ENCODE results near the gene ACADM. TPM values are rescaled to one million over a fixed set of nuclear protein-coding genes. Genes with fewer than 3 reads are reported as not detected.
"Not testable (repeated sequence)": the region's sequence is repeated elsewhere in the genome, so short reads cannot be mapped to it uniquely, and the experiment has no call there.

The ACADM gene
- total RNA-seq, 1 donor from 2014 or later: 26.7 TPM

GRCh38 chr1:75733661-75734060, 9.2 kb downstream of the ACADM start:
- no peak for DNase-seq (ENCODE audit: extremely low read depth, low read depth, low spot score)

DNA sequence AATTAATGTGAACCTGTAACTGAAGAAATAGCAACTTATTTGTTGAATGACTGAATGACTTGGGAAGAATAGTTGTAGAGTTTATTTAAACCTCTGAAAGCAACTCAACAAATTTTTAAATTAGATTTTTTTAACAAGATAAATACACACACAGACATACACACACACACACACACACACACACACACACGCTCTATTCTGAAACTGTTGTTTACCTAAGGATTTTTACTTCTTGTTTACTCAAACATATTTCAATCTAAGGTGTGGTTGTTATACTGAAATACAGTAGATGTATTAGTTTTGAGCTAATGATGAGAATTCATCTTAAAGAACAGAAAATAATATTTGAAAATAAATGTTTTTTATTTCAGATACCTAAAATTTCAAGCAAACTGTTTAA, 11.5 kb downstream of the ACADM start:
- DNase-seq (ENCODE audit: extremely low read depth, low read depth, low spot score): no peak

GRCh38 chr1:75742047-75742625, 17.6 kb downstream of the ACADM start:
- DNase-seq (ENCODE audit: extremely low read depth, low read depth, low spot score): no peak

GRCh38 chr1:75745276-75745675, 20.8 kb downstream of the ACADM start:
- no peak for DNase-seq (ENCODE audit: extremely low read depth, low read depth, low spot score)

DNA sequence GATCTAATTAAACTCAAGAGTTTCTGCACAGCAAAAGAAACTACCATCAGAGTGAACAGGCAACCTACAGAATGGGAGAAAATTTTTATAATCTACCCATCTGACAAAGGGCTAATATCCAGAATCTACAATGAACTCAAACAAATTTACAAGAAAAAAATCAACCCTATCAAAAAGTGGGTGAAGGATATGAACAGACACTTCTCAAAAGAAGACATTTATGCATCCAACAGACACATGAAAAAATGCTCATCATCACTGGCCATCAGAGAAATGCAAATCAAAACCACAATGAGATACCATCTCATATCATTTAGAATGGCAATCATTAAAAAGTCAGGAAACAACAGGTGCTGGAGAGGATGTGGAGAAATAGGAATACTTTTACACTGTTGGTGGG, 32.7 kb downstream of the ACADM start:
- DNase-seq (ENCODE audit: extremely low read depth, low read depth, low spot score): not testable (repeated sequence)

DNA sequence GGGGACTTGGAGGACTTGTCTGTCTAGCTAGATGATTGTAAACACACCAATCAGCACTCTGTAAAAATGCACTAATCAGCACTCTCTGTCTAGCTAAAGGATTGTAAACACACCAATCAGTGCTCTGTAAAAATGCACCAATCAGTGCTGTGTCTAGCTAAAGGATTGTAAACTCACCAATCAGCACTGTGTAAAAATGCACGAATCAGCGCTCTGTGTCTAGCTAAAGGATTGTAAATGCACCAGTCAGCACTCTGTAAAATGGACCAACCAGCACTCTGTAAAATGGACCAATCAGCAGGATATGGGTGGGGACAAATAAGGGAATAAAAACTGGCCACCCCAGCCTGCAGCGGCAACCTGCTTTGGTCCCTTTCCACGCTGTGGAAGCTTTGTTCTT, 34.0 kb downstream of the ACADM start:
- DNase-seq (ENCODE audit: extremely low read depth, low read depth, low spot score): not testable (repeated sequence)

GRCh38 chr1:75764057-75764655, 39.6 kb downstream of the ACADM start:
- no peak for DNase-seq (ENCODE audit: extremely low read depth, low read depth, low spot score)

GRCh38 chr1:75765697-75766355, 41.3 kb downstream of the ACADM start:
- DNase-seq (ENCODE audit: extremely low read depth, low read depth, low spot score): no peak

- no peak for DNase-seq (ENCODE audit: extremely low read depth, low read depth, low spot score)
Observed at GRCh38 chr1:75768016-75768415, 43.5 kb downstream of the ACADM start.

DNA sequence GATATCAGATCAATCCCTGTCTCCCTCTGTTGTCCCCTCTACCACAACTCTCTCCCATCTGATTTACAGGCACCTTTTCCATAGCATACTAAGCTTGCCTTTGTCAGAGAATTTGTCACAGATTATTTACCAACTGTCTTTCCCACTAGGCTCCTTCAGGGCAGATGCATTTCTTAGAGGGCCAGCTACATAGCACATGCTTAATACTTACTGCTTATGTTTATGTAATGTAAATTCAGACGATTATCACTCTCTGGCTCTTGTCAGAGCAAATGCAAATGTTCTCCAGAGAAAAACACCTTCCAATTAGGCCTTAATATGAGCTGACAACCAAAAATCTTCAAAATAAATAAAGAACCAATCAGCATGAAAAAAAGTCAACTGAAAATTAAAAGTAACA, 46.3 kb downstream of the ACADM start:
- no peak for DNase-seq (ENCODE audit: extremely low read depth, low read depth, low spot score)

GRCh38 chr1:75771978-75772377, 47.5 kb downstream of the ACADM start:
- DNase-seq (ENCODE audit: extremely low read depth, low read depth, low spot score): no peak

- not testable (repeated sequence) for DNase-seq (ENCODE audit: extremely low read depth, low read depth, low spot score)
Observed at GRCh38 chr1:75777812-75778211, 53.3 kb downstream of the ACADM start.

GRCh38 chr1:75778694-75779093, 54.2 kb downstream of the ACADM start:
- DNase-seq (ENCODE audit: extremely low read depth, low read depth, low spot score): not testable (repeated sequence)

DNA sequence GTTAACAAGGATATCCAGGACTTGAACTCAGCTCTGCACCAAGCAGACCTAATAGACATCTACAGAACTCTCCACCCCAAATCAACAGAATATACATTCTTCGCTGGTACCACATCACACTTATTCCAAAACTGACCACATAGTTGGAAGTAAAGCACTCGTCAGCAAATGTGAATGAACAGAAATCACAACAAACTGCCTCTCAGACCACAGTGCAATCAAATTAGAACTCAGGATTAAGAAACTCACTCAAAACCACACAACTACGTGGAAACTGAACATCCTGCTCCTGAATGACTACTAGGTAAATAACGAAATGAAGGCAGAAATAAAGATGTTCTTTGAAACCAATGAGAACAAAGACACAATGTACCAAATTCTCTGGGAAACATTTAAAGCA, 55.7 kb downstream of the ACADM start:
- not testable (repeated sequence) for DNase-seq (ENCODE audit: extremely low read depth, low read depth, low spot score)

DNA sequence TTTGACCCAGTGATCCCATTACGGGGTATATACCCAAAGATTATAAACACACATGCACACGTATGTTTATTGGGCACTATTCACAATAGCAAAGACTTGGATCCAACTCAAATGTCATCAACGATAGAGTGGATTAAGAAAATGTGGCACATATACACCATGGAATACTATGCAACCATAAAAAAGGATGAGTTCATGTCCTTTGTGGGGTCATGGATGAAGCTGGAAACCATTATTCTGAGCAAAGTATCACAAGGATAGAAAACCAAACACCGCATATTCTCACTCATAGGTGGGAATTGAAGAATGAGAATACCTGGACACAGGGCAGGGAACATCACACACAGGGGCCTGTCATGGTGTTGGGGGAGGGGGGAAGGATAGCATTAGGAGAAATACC, 59.4 kb downstream of the ACADM start:
- DNase-seq (ENCODE audit: extremely low read depth, low read depth, low spot score): not testable (repeated sequence)

- DNase-seq (ENCODE audit: extremely low read depth, low read depth, low spot score): peak; percentile 33
Observed at GRCh38 chr1:75785320-75785982, 60.9 kb downstream of the ACADM start.

DNA sequence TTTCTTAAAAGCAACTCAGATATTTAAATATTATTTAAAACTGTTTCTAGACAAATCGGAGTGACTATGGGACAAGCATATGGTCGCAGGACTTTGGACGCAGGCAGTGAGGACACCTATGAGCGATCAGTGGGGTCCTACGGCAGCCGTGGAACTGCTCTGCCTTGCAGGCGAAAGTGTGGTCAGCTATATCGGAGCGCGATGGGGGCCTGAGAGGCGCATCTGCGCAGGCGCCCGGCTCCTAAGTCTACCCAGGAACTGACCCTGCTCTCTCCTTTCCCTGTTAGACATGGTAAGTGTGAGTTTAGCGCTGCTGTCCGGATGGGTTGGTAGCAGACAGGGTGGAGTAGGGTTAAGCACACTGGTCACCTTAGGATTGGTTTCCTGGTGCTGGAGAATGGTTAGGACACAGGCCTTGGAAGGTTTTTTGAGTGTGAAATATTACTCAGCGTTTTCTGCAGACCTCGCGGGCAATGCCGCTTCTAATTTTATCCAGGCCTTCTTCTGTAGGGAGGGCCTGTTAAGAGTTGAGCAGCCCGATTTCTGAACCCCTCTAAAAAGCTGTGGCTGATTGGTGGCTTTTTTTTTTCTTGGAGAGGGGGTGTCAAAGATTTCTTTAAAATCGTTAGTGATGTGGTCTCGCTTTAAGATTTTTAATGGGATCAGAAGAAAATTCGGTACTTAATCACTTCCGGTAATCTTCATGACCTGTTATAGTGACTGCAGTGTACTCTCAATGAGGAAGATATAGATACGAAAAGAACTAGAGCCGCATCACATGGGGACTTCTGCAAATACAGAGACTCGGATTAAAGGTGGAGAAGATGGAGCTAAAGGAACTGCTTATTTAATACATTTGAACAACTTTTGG, 61.7 kb downstream of the ACADM start, which contains the start of gene RABGGTB:
TSS of gene RABGGTB (plus strand) at position 274 of the 871 bp plus-strand sequence. CDS start at position 290, 16 bp downstream.
- peak; percentile 93 for DNase-seq (ENCODE audit: extremely low read depth, low read depth, low spot score)

- DNase-seq (ENCODE audit: extremely low read depth, low read depth, low spot score): no peak
Observed at GRCh38 chr1:75786901-75787493, 62.5 kb downstream of the ACADM start.

DNA sequence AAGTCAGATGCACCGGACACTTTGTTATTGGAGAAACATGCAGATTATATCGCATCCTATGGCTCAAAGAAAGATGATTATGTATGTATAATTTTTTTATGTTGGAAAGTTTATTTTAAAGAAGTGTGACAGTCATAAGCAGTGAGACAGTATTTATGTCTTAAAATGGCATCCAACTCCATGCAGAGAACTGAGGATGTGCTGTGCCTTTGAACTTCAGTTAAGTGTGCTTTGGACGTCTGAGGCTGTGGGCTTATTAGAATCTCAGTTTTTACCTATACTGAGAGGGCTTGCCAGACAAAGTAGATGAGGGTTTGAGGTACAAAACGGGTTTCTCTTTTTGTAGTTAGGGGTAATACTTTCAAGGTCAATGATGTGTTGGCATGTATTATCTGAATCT, 63.0 kb downstream of the ACADM start:
- no peak for DNase-seq (ENCODE audit: extremely low read depth, low read depth, low spot score)

GRCh38 chr1:75789988-75790387, 65.5 kb downstream of the ACADM start:
- no peak for DNase-seq (ENCODE audit: extremely low read depth, low read depth, low spot score)

Data from glomerular endothelial cell (primary cell).